Activated CD8-positive, alpha-beta T cell treated with anti-CD3 and anti-CD28 coated beads, Interleukin-2, amount 10 ng/mL, durations not matched to agents 7 days and 5 days (primary cell): ENCODE measurements around the gene BLACAT1. TPM values are rescaled to one million over a fixed set of nuclear protein-coding genes. Genes with fewer than 3 reads are reported as not detected.
"Not testable (repeated sequence)": the region's sequence is repeated elsewhere in the genome, so short reads cannot be mapped to it uniquely, and the experiment has no call there.

Experiments used
- ATAC-seq: fragments of 150-1000 bp; cut with Tn5 transposase; one replicate; pipeline ENCODE4 v1.10.0; 2021; ENCODE audit warnings: moderate library complexity
- CTCF ChIA-PET: fragments of 350-600 bp; sonication (Branson Sonifier 250); formaldehyde crosslinking; loops from one replicate; lab custom pipeline; 2021; ENCODE audit warnings: antibody characterized with exemption; lab: Charles Lee
- POLR2A ChIA-PET: fragments of 350-600 bp; sonication (Branson Sonifier 250); formaldehyde crosslinking; loops from one replicate; lab custom pipeline; 2021; ENCODE audit warnings: antibody characterized with exemption; lab: Charles Lee
- DNase-seq: peaks from one replicate; pipeline ENCODE4 v3.0.0-alpha.2; 2020
- H3K27ac Mint-ChIP-seq: one replicate; pipeline ENCODE4 v1.8.0; 2021; ENCODE audit warnings: mild to moderate bottlenecking, mixed read lengths
- H3K27me3 Mint-ChIP-seq: one replicate; pipeline ENCODE4 v1.8.0; 2021; ENCODE audit warnings: low read depth, mixed read lengths
- H3K36me3 Mint-ChIP-seq: one replicate; pipeline ENCODE4 v1.8.0; 2021; ENCODE audit warnings: low read depth, mixed read lengths
- H3K4me1 Mint-ChIP-seq: one replicate; pipeline ENCODE4 v1.8.0; 2021; ENCODE audit warnings: low read depth, mixed read lengths
- H3K4me3 Mint-ChIP-seq: one replicate; pipeline ENCODE4 v1.8.0; 2021; ENCODE audit warnings: mild to moderate bottlenecking, mixed read lengths
- H3K9me3 Mint-ChIP-seq: one replicate; pipeline ENCODE4 v1.8.0; 2022; ENCODE audit warnings: mixed read lengths; ENCODE audit not compliant: insufficient read depth
- total RNA-seq, 2 experiments: library from RNA; stranded (reverse); gene quantifications; one replicate each; pipeline ENCODE4 v1.2.3, GENCODE V29; 2021

BLACAT1 gene
- total RNA-seq, 2 experiments from 2014 or later = 0.16 TPM

DNA sequence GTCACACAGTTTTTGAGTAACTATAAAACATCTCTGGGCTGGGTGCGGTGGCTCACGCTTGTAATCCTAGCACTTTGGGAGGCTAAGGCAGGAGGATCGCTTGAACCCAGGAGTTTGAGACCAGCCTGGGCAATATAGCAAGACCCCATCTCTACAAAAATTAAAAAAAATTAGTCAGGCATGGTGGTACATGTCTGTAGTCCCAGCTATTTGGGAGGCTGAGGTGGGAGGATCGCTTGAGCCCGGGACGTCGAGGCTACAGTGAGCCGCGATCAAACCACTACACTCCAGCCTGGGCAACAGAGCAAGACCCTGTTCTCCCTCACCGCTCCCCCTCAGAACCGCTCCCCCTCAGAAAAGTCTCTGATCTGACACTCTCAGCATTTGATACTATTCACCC lies 26.7 kb upstream of the BLACAT1 start:
- POLR2A ChIA-PET = interaction anchor here (0.6 kb wide), 1 partner anchor 42 kb away, joined by 3 read pairs; no protein-coding TSS in a partner anchor
- H3K36me3 Mint-ChIP-seq, H3K27ac Mint-ChIP-seq, ATAC-seq, H3K9me3 Mint-ChIP-seq, H3K4me3 Mint-ChIP-seq, DNase-seq: not testable (repeated sequence)
- H3K27me3 Mint-ChIP-seq = peaks cover 27% of the 10 kb centered on the region
- CTCF ChIA-PET = interaction anchor here (1.1 to 16.8 kb wide), 9 partner anchors 10 to 254 kb away, joined by 3 to 274 read pairs (median 5); partner anchors contain the start of gene TMCC2
- H3K4me1 Mint-ChIP-seq = peaks cover 36% of the 10 kb centered on the region

DNA sequence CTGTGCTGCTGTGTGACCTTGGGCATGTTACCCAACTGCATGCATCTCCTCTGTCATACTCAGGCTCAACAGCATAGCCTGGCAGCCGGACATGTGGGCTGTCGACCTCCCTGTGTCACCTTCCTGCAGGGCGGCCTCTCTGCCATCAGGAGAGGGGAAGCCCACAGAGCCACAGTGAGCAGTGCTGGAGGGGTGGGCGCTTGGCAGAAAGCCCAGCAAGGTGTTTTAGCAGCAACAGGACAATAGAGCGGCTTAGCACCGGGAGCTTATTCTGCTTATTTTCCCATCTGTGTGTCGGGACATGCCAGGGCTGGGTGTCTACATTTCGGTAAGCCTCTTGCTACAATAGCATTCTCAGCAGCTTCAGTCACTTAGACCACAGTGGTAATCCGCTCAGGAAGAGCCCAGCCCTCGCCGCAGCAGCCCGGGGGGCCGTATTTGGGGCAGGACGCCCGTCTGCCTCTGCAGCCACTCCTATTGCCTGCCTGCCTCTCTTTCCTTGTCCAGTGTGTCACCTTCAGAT lies 25.8 kb upstream of the BLACAT1 start:
- H3K4me3 Mint-ChIP-seq = no peak overlapping the region
- H3K36me3 Mint-ChIP-seq = no peaks in the 10 kb centered on the region
- H3K27me3 Mint-ChIP-seq = peaks cover 27% of the 10 kb centered on the region
- H3K27ac Mint-ChIP-seq = peak overlapping the region; percentile 56
- ATAC-seq (peak; percentile 25), DNase-seq (no peak)
- ChIA-PET POLR2A (interaction anchor here (0.6 kb wide), 1 partner anchor 1094 kb away, joined by 3 read pairs; no protein-coding TSS in a partner anchor), CTCF (interaction anchor here (1.0 to 16.8 kb wide), 11 partner anchors 12 to 254 kb away, joined by 3 to 274 read pairs (median 4); partner anchors contain the start of gene TMCC2)
- peaks cover 36% of the 10 kb centered on the region for H3K4me1 Mint-ChIP-seq
- no peaks in the 10 kb centered on the region for H3K9me3 Mint-ChIP-seq

DNA sequence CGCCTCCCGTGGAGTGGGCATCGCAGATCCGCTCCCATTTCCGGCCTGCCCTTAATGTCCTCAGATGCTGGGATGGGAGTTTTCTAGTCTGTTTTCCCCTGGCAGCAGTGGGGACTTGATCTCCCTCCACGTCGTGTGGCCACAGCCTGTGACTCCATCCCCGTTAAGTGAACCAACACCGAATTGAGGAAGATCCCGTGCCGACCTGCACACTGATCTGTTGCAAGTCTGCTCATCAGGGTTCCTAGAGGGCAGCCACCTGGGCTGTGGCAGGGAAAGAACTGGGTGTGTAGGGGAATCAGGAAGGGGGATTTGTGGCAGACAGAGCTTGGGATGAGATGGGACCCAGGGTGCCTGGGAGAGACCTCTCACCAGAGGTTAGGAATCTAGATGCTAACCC lies 25.4 kb upstream of the BLACAT1 start:
- Mint-ChIP-seq H3K9me3 (no peaks in the 10 kb centered on the region), H3K36me3 (no peaks in the 10 kb centered on the region), H3K4me1 (peaks cover 36% of the 10 kb centered on the region), H3K27ac (peak overlapping the region; percentile 56), H3K27me3 (peaks cover 25% of the 10 kb centered on the region), H3K4me3 (peak overlapping the region; percentile 27)
- CTCF ChIA-PET = interaction anchor here (1.0 to 16.8 kb wide), 8 partner anchors 12 to 146 kb away, joined by 3 to 274 read pairs (median 7); no protein-coding TSS in a partner anchor
- ATAC-seq = no peak
- DNase-seq = no peak
- POLR2A ChIA-PET = no interaction called here

DNA sequence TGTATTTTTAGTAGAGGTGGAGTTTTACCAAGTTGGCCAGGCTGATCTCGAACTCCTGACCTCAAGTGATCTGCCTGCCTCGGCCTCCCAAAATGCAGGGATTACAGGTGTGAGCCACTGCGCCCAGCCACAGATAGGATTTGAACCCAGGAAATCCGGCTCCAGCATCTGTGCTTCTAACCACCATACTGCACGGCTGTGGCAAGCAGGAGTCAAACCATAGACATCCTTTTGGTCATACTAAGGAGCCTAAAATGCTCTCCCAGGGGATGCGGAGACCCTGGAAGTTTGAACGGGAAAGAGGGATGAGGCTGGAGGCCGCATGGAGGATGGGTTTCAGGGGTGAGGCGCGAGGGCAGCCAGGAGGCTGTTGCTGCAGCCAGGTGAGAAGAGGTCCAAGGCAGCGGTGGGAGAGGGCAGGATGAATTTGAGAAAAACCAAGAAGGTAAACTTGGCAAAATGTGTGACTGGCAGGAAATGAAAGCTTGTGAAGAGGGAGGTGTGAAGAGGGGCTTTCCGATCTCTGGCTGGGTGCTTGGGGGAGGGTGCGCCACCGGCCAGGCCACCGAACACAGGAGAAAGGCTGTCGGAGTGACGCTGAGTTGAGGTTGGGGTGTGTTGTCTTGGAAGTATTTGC lies 24.6 kb upstream of the BLACAT1 start:
- ATAC-seq (peak; percentile 68), DNase-seq (peak; percentile 63)
- H3K9me3 Mint-ChIP-seq = peaks cover 4% of the 10 kb centered on the region
- H3K4me3 Mint-ChIP-seq = no peak overlapping the region
- peak overlapping the region; percentile 72 for H3K27ac Mint-ChIP-seq
- H3K27me3 Mint-ChIP-seq = peaks cover 25% of the 10 kb centered on the region
- no peaks in the 10 kb centered on the region for H3K36me3 Mint-ChIP-seq
- ChIA-PET CTCF (interaction anchor here (0.9 to 16.8 kb wide), 6 partner anchors 8 to 83 kb away, joined by 3 to 274 read pairs (median 13); no protein-coding TSS in a partner anchor), POLR2A (interaction anchor here (1.0 to 1.2 kb wide), 2 partner anchors 167 to 227 kb away, joined by 3 read pairs; no protein-coding TSS in a partner anchor)
- peaks cover 34% of the 10 kb centered on the region for H3K4me1 Mint-ChIP-seq

DNA sequence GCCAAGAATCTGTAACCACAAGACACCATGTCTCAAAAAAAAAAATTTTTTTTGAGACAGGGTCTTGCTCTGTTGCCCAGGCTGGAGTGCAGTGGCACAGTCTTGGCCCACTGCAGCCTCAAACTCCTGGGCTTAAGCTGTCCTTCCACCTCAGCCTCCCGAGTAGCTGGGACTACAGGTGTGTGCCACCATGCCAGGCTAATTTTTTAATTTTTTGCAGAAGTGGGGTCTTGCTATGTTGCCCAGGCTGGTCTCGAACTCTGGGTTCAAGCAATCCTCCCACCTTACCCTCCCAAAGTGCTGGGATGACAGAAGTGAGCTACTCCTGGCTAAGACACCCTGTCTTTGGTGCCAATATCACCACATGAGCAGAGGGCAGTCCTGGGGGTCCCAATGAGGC lies 23.1 kb upstream of the BLACAT1 start:
- peaks cover 21% of the 10 kb centered on the region for H3K27me3 Mint-ChIP-seq
- H3K27ac Mint-ChIP-seq, POLR2A ChIA-PET, H3K36me3 Mint-ChIP-seq, H3K4me3 Mint-ChIP-seq, DNase-seq, ATAC-seq: not testable (repeated sequence)
- H3K4me1 Mint-ChIP-seq = peaks cover 30% of the 10 kb centered on the region
- peaks cover 15% of the 10 kb centered on the region for H3K9me3 Mint-ChIP-seq
- CTCF ChIA-PET = interaction anchor here (3.0 to 16.8 kb wide), 2 partner anchors 10 to 43 kb away, joined by 17 to 274 read pairs; no protein-coding TSS in a partner anchor

DNA sequence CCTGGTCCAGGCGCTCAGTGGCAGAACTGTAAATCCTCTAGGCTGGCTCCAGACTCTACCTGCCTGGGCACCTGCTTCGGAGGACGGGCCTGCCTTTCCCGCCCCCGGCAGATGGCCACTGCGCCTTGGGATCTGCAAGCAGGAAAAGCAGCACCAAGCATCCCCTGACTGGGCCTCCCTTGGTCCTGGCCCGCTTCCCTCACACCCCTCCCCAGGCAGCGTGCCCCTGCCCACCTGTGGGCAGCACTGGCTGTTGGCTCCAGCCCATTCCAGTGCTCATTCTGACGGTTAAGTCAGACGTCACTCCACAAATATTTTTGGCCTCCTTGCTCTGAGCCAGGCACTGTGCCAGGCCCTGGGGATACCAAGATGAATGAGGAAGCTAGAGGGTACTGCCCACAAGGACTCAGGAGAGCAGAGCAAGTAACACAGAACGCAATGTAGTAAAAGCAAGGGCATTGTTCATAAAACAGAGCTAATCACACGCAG lies 22.0 kb upstream of the BLACAT1 start:
- Mint-ChIP-seq H3K27ac (no peak overlapping the region), H3K4me1 (peaks cover 29% of the 10 kb centered on the region), H3K36me3 (peaks cover 4% of the 10 kb centered on the region), H3K27me3 (peaks cover 17% of the 10 kb centered on the region), H3K9me3 (peaks cover 15% of the 10 kb centered on the region), H3K4me3 (no peak overlapping the region)
- DNase-seq (no peak), ATAC-seq (no peak)
- CTCF ChIA-PET = interaction anchor here (0.9 to 16.8 kb wide), 4 partner anchors 8 to 45 kb away, joined by 3 to 274 read pairs (median 11); no protein-coding TSS in a partner anchor
- POLR2A ChIA-PET = no interaction called here

DNA sequence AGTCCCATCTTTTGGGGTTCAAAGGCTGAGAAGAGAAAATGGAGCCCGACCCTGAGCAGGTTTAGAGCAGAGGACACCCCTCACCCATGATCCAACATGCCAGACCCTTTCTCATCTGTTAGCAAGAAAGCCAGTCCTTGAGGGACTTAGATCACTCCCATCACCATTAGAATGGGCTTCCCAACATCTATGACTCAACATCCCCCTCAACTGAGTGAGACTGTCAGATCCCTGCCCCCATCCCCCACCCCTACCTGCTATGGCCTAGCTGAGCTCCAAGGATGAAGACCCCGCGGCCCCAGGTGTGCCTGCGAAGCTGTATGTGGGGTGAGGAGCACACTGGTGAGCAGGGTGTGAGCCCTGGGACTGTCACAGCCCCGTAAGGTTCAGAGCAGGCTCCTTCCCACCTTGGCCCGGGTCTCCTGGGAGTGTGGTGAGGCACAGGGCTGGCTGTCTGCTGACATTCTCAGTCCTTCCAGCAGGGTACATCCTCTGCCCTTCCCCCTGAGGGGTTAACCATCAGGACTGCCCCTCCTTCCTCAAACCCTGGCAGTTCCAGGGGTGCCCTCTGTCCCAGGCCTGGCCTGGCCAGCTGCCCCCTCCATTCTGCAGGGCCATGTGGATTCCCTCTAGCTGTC lies 21.4 kb upstream of the BLACAT1 start:
- ChIA-PET CTCF (interaction anchor here (1.4 to 16.8 kb wide), 4 partner anchors 9 to 45 kb away, joined by 3 to 274 read pairs (median 11); no protein-coding TSS in a partner anchor), POLR2A (no interaction called here)
- DNase-seq (no peak), ATAC-seq (no peak)
- H3K4me3 Mint-ChIP-seq = no peak overlapping the region
- peaks cover 21% of the 10 kb centered on the region for H3K27me3 Mint-ChIP-seq
- H3K4me1 Mint-ChIP-seq = peaks cover 27% of the 10 kb centered on the region
- no peak overlapping the region for H3K27ac Mint-ChIP-seq
- H3K36me3 Mint-ChIP-seq = peaks cover 4% of the 10 kb centered on the region
- peaks cover 15% of the 10 kb centered on the region for H3K9me3 Mint-ChIP-seq

DNA sequence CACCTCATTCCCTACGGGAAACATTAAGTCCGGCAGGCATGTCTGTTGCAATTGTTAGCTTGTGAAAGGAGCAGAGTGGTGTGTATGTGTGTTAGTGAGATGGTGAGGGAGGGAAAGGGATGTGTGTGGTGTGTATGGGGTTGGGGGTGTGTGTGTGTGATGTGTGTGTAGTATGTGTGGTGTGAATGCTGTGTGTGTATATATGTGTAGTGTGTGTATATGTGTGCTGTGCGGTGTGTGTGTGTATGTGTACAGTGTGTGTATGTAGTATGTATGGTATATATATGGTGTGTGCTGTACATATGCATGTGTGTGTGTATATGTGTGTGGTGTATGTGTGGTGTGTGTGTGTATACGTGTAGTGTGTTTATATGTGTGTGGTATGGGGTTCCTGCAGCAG lies 20.8 kb upstream of the BLACAT1 start:
- H3K27me3 Mint-ChIP-seq = peaks cover 19% of the 10 kb centered on the region
- H3K27ac Mint-ChIP-seq = no peak overlapping the region
- ATAC-seq (no peak), DNase-seq (no peak)
- H3K4me3 Mint-ChIP-seq = no peak overlapping the region
- peaks cover 21% of the 10 kb centered on the region for H3K4me1 Mint-ChIP-seq
- ChIA-PET CTCF (interaction anchor here (1.4 to 1.8 kb wide), 3 partner anchors 20 to 123 kb away, joined by 3 to 7 read pairs (median 4); no protein-coding TSS in a partner anchor), POLR2A (no interaction called here)
- H3K36me3 Mint-ChIP-seq = peaks cover 4% of the 10 kb centered on the region
- H3K9me3 Mint-ChIP-seq = peaks cover 15% of the 10 kb centered on the region

DNA sequence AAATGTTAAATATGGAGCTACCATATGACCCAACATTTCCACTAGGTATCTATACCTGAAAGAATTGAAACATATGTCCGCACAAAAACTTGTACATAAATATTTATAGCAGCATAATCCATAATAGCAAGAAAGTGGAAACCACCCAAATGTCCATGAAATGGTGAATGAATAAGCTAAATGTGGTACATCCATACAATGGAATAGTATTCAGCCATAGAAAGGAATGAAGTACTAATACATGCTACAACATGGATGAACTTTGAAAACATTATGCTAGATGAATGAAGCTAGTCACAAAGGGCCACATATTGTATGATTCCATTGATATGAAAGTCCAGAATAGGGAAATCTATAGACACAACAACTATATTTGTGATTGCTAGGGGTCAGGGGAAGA lies 20.0 kb upstream of the BLACAT1 start:
- Mint-ChIP-seq H3K4me1 (peaks cover 14% of the 10 kb centered on the region), H3K27me3 (peaks cover 13% of the 10 kb centered on the region), H3K27ac (no peak overlapping the region), H3K36me3 (peaks cover 4% of the 10 kb centered on the region), H3K4me3 (no peak overlapping the region), H3K9me3 (peaks cover 15% of the 10 kb centered on the region)
- CTCF ChIA-PET = interaction anchor here (0.7 to 3.5 kb wide), 8 partner anchors 11 to 248 kb away, joined by 3 to 30 read pairs (median 4); partner anchors contain the start of gene TMCC2
- ATAC-seq = no peak
- DNase-seq = no peak
- POLR2A ChIA-PET = no interaction called here

DNA sequence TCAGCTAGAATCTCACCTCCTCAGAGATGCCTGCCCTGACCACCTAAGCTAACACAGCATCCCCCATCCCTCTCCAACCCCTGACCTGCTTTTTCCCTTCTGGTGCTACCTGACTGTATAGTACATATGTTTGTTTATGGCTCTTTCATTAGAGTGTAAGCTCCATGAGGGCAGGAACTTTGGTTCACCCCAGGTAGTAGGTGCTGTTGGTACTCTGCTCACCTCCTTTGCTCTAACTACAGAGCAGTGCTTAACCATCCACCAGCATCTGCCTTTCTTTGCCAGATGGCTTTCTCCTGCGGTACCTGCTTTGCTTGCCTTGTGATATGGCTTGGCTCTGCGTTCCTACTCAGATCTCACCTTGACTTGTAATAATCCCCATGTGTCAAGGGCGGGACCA lies 18.7 kb upstream of the BLACAT1 start:
- ChIA-PET CTCF (interaction anchor here (1.0 to 3.5 kb wide), 3 partner anchors 12 to 121 kb away, joined by 3 to 30 read pairs (median 6); no protein-coding TSS in a partner anchor), POLR2A (no interaction called here)
- DNase-seq = no peak
- H3K4me1 Mint-ChIP-seq = peaks cover 1% of the 10 kb centered on the region
- H3K4me3 Mint-ChIP-seq = no peak overlapping the region
- H3K36me3 Mint-ChIP-seq = peaks cover 4% of the 10 kb centered on the region
- H3K27ac Mint-ChIP-seq = no peak overlapping the region
- peaks cover 15% of the 10 kb centered on the region for H3K9me3 Mint-ChIP-seq
- no peak for ATAC-seq
- peaks cover 13% of the 10 kb centered on the region for H3K27me3 Mint-ChIP-seq

DNA sequence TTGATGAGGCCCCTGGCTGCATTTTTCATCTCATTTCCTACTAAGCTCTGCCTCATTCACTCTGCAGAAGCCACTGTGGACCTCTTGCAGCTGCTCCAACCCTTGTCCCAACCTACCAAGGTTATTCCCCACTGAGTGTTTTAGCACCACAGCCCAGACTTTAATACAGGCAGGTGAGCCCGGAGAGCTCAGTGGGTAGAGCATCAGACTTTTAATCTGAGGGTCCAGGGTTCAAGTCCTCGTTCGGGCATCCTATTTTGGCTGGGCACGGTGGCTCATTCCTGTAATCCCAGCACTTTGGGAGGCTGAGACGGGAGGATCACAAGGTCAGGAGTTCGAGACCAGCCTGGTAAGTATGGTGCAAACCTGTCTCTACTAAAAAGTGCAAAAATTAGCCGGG lies 18.1 kb upstream of the BLACAT1 start:
- POLR2A ChIA-PET = no interaction called here
- Mint-ChIP-seq H3K4me3 (no peak overlapping the region), H3K4me1 (no peaks in the 10 kb centered on the region), H3K36me3 (peaks cover 4% of the 10 kb centered on the region), H3K27me3 (peaks cover 13% of the 10 kb centered on the region), H3K27ac (no peak overlapping the region), H3K9me3 (peaks cover 15% of the 10 kb centered on the region)
- CTCF ChIA-PET = interaction anchor here (1.0 to 3.5 kb wide), 2 partner anchors 13 to 120 kb away, joined by 3 to 30 read pairs; no protein-coding TSS in a partner anchor
- DNase-seq = no peak
- no peak for ATAC-seq
